ENCODE results near the gene RMDN3.

Gene RMDN3

DNA sequence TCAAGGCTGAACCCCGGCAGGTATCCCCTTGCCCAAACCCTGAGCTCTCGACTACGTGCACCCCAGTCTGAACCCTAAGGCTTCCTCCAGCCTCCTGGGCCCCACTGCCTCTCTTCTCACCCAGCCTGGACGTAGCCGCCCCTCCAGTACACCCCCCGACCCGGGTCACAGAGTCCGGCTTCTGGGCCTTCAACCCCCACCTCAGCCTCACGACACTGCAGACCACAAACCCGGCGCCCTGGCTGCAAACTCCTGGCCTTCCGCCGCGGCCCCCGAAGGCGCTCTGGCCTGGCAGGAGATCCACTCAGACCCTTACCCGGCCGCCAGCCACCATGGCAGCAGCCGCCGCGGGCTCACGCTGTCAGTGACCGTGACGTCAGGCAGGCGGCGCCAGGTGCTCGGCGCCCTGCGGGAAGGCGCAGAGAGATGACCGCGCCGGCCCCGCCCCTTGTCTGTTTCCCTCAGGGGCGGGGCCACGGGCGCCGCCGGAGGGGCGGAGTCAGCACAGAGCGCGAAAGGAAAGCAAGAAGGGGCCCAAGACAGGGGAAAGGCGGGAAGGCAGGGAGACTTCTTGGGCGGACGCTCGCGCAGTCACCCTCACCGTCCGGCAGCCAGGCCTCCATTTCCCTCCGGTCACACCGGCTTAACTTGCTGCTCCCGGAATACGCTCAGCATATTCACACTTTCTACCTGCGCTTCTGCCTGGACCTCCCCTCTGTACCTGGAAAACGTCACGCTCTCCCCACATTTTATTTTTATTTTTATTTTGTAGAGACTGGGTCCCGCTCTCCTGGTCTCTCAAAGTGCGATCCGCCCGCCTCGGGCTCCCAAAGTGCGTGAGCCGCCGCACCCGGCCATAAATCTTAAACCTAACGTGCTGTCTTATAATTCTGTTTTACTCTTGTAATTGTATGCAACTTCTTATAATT, at the start of gene RMDN3:
Gene RMDN3 (minus strand): TSS at position 372 of the 929 bp plus-strand sequence. CDS start 471 bp downstream, outside the sequence.
- DNase-seq = peak; percentile 89

GRCh38 chr15:40803688-40804087, 48.6 kb upstream of the RMDN3 start:
- DNase-seq = no peak

DNA sequence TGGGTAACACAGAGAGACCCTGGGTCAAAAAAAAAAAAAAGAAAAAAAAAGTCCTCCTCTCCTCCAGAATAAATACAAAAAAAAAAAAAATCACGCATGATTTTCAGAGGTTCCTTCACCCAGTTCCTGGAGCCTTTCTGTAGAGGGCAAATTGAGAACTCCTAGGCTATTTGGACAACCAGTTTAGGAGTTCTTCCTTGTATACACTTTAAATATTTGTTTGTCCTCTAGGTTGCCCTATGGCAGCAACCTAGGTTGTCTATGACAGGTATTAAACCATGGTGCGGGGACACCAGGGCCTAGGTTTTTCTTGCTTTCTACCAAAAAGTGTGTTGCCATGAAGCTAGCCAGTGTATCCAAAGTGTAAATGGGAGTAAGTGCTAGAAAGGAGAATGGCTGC, 48.0 kb upstream of the RMDN3 start:
- no peak for DNase-seq

- no peak for DNase-seq
Measured at GRCh38 chr15:40799523-40799922, 44.5 kb upstream of the RMDN3 start.

GRCh38 chr15:40796512-40796911, 41.5 kb upstream of the RMDN3 start:
- no peak for DNase-seq

DNA sequence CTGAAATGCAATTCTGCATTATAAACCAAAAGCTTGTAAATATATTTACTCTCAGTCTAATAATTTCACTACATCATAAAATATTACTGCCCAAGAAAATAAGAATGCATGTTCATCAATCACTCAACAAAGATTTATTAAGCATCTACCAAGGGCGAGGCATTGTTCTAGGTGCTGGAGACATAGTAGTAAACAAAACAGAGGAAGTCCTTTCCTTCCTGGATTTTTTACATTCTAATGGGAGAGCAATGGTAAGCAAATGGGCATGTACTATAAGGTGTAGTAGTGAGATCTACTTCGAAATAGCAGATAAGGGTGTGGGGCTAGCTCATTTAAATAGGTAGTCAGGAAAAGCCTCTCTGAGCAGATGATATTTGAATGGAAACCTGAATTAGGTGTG, 41.0 kb upstream of the RMDN3 start:
- no peak for DNase-seq

DNA sequence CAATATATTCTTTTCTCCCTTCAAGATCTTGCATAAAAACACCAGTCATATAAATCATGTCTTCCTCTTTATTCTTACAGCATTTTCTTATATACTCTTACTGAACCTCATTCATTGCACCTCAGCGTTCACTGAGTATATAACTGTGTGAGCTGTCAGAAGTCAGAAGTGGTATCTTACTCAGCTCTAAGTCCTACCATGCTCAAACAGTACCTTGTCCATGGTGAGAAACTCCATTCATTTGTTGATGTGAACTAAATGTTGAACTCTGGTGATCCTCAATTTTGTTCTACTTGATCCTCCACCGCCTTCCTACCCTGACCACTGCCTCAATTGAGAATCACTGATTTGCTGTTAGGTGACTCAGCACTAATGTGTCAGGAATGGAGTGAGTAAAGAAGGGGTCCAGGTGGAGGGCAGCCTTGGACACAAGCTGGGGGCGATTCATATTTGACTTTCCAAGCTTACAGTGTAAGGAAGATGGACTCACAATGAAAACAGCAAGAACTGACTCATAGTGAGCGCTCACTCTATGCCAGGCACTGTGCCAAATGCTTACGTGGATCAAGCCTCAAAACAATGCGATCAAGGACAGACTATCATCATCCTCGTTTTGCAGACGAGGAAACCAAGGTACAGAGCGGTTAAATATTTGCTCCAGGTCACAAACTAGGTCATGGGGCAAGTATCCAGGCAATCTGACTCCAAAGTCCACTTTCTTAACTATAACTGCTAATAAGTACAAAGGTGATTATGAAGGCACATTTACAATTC, 38.3 kb upstream of the RMDN3 start:
- no peak for DNase-seq

DNA sequence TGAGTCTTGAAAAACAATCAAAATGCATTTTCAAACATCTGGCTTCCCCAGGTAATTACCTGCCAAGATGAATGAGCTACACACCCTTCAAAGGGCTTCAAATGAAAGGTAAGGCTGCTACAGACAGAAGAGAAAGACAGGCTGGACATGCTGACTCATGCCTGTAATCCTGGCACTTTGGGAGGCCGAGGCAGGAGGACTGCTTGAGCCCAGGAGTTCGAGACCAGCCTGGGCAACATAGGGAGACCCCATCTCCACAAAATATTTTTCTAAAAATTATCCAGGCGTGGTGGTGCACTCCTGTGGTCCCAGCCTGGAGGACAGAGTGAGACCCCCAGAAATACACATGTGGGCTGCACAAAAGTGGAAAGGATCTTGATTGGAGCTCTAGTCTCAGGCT, 37.3 kb upstream of the RMDN3 start:
- DNase-seq = no peak

DNA sequence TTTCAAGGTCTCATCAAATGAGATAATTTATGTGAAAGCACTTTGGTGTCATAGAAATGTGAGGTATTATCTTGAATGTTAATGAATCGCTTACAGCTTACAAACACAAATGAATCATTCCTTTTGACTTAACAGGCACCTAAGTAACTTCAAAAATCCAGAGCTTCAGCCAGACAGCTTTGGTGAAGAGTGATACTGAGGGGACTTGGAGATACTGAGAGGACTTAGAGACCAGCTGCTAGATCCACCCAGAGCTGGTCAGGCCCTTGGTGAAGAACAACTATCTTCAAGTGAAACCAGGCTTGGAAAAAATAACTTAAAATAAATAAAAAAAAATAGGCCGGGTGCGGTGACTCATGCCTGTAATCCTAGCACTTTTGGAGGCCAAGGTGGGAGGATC, 35.7 kb upstream of the RMDN3 start:
- no peak for DNase-seq

DNA sequence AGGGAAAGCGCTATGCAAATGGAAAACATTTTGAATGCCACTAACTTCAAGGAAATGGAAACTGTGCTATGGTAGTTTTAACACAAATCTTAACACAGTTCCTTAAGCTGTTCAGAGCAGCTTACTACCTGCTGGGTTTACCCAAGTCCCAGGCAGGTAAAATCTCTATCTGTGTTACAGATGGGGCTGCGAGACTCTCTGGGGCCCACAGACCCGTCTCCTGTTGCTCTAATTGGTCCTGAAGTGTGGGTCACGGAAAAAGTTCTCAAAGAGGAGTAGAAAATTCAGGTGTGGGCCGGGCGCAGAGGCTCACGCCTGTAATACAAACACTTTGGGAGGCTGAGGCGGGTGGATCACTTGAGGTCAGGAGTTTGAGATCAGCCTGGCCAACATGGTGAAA, 34.9 kb upstream of the RMDN3 start:
- no peak for DNase-seq

DNA sequence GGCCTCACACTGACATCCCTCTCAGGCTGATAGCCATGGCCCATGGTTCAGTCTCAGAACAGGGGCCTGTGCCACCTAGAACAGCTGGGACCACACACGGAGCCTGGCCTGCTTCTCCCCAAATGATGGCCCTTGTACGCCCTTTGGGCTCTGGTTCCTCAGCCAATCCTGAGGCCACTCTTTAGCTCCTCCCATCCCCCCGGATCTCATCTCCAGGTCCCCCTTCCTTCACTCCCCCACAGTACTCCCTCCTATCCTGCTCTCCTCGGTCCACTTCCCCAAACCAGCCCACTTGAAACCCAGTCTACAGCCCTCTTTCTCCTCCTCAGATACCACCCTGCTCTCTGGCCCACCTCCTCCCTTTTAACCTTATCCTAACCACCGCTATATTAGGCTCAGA, 34.1 kb upstream of the RMDN3 start:
- no peak for DNase-seq

- DNase-seq = no peak
Measured at GRCh38 chr15:40787991-40788390, 32.9 kb upstream of the RMDN3 start.

DNA sequence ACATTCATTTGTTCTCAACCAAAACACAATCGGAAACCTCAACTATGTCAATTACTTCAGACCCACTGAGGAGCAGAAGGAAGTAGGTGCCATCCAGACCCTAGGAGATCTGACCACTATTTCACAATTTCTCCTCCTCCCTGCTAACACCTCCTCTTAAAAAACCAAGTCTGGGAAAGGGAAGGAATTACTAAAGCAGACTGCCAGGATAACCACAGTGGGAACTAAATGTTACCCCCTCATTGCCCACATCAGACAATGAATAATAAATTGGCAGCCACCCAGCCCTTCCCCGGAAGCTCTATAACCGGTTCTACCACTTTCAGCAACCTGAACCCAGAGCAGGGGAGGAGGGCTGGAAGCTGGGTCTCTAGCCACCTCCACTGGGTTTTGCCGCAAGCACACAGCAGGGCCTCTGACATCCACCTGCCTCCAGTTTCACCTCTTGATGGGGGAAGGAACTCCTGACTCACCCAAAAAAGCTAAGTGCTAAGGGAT, 32.3 kb upstream of the RMDN3 start:
- no peak for DNase-seq

DNA sequence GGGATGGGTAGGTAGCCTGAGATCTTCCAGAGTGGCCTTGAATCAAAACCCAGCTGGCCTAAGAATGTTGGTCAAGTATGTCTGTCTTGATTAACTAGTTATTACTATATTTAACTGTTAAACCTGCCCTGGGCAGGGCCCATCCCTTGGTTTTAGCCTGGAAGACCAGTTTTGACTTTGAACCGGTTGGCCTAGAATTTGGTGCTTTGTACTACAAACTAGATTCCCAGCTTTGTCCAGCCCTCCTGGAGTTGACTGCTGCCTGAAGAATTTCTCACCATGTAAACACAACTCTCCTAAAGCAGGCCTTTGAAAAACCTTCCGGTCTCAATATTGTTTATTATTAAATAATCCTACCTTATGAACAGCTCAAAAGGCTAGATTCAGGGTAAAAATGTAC, 30.8 kb upstream of the RMDN3 start:
- no peak for DNase-seq

- no peak for DNase-seq
Measured at GRCh38 chr15:40785164-40785563, 30.1 kb upstream of the RMDN3 start.

DNA sequence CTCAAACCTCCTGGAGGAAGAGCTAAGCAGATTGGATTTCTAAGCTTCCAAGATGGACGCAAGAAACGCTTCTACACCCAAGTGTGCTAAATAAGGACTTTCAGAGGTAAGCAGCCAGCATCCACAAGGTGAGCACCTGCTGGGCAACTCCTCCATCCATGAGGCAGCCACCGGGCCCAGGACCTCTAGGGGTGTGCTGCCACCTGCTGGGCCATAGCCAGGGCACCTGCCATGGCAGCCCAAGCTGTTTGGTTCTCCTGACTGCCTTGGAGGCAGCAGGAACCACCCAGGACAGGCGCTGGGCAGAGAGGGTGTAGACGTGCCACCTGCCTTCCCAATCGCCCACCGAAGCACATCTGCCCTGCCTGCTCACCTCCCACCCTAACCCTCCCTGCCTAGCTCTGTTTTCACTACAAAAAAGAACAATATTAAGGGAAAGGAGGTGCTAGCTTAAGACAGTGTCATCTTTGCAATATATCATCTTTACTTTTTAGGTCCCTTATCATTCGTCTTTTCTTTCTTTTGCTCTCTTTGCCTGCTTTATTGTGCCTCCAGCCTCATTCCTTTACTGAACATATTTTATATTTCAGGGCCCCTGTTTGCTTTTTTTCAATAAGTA, 27.7 kb upstream of the RMDN3 start:
- DNase-seq = peak; percentile 52

DNA sequence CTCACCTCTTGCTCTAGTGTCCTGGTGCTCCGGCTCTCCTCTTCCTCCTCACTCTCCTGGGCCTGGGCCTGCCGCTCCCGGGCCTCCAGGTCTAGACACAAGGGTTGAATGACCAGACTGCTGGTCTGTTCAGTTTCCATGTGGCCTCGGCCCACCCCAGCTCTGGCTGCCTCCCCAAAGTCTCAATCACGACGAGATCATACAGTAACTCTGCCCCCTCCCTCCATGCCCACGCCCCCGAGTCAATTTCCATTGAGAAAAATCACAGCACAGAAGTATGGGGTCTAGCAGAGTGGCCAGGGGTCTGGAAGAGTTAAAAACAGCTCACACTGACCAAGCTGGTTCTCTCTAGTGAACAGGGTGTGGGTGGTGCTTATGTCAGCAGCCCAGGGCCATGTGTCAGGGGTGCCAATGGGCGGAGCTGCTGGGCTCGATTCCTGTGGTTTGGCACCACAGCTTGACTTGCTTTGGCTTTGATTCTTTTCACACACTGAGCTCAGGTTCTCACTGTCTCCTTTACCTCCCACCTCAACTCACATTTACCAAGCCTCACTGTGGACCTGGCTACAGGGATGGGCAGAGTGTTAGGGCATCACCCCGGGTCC, 21.6 kb upstream of the RMDN3 start:
- no peak for DNase-seq

GRCh38 chr15:40775740-40776536, 20.9 kb upstream of the RMDN3 start:
- DNase-seq = no peak

- no peak for DNase-seq
Measured at GRCh38 chr15:40775007-40775406, 20.0 kb upstream of the RMDN3 start.

- DNase-seq = no peak
Measured at GRCh38 chr15:40773902-40774301, 18.8 kb upstream of the RMDN3 start.

- DNase-seq = no peak
Measured at GRCh38 chr15:40773496-40773895, 18.4 kb upstream of the RMDN3 start.

- no peak for DNase-seq
Measured at GRCh38 chr15:40772014-40772413, 17.0 kb upstream of the RMDN3 start.
